Aortic smooth muscle cell (primary cell): Measurements from ENCODE around the gene TNFRSF25. TPM values are rescaled to one million over a fixed set of nuclear protein-coding genes. Genes with fewer than 3 reads are reported as not detected.

ENCODE experiments used
- total RNA-seq: library from RNA; depleted of rRNA; stranded (reverse); fragments of >200 nt; gene quantifications from 2 replicates; pipeline ENCODE4 v1.2.3, GENCODE V29; 2014

Gene TNFRSF25, protein sequence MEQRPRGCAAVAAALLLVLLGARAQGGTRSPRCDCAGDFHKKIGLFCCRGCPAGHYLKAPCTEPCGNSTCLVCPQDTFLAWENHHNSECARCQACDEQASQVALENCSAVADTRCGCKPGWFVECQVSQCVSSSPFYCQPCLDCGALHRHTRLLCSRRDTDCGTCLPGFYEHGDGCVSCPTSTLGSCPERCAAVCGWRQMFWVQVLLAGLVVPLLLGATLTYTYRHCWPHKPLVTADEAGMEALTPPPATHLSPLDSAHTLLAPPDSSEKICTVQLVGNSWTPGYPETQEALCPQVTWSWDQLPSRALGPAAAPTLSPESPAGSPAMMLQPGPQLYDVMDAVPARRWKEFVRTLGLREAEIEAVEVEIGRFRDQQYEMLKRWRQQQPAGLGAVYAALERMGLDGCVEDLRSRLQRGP
- 5.4 and 7.5 TPM in 2 replicates for total RNA-seq

GRCh38 chr1:6466023-6466422 is at the start of gene TNFRSF25:
TNFRSF25 (minus strand) TSS chr1:6466173; CDS start chr1:6466107, 66 bp downstream.

GRCh38 chr1:6491480-6491962 is 25.5 kb upstream of the TNFRSF25 start, which contains the start of gene PLEKHG5:
PLEKHG5 (minus strand) TSS chr1:6491667; CDS start chr1:6477571, 14,096 bp downstream.

DNA sequence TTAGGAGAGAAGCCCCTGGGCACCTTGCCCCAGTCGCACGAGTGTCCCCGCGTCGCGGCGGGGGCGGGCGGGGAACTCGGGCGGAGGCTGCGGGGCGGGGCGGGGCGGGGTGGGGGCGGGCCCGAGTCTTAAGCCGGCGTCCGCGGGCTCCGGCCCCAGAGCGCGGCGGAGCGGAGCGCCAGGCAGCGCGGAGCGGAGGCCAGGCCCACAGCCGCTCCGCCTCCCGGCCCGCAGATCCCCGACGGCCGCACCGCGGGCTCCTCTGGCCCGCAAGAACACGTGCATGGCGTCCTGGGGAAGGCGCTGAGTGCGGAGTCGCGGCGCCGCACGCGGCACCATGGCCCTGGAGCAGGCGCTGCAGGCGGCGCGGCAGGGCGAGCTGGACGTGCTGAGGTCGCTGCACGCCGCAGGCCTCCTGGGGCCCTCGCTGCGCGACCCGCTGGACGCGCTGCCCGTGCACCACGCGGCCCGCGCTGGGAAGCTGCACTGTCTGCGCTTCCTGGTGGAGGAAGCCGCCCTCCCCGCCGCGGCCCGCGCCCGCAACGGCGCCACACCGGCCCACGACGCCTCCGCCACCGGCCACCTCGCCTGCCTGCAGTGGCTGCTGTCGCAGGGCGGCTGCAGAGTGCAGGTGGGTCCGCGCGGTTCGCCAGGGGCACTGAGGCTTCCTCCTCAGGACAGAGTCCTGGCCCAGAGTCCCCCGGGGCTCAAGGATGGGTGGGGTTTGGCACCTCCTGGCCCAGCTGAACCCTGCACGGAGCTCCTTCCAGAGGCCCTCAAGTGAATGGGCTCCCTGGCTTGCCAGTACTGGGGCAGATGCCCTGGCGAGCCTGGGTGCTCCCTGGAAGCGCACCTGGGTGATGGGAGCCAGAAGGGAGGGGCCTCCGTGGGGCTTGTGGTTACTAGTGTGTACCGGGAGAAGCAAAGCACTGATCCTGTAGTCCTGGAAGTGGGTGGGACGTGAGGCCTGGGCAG is 41.1 kb downstream of the TNFRSF25 start, which contains the start of gene ESPN:
Gene ESPN, plus strand, starts transcription at position 158 of the 975 bp plus-strand sequence. Its CDS starts 180 bp downstream, at position 338.

DNA sequence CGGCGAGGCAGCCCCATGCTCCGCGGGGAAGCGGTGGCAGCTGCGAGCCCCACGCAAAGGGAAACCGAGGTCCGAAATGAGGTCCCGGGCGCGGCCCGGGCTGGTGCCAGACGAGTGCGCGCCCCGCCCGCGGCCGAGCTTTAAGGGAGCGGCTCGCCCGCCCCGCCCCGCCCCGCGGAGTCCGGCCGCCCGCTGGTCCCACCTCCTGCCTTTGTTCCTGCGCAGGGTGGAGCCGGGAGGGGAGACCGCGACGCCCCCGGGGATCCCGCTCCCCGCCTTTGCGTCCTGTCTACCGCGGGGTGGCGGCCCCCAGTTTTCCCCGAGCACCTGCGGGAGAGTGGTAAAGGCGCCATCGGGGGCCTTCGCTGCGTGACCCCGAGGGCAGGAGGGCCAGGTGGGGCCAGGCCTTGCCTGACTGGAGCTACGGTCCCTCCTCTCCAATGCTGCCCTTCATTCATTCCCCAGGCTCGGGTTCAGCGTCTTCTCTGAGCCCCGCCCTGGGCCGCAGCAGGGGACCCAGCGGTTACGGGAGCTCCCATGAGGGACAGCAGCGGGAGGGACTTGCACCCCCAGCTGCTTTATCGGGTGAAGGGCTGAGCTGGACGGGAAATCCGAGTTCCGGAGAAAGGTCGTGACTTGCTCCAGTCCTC is 46.0 kb downstream of the TNFRSF25 start, which contains the start of gene HES2:
Gene HES2, minus strand, starts transcription at position 116 of the 650 bp plus-strand sequence. Its CDS starts 99 bp downstream, at position 17.

Other genes with a start within 250 kb of the TNFRSF25 start
- gene ICMT, start 230.2 kb downstream of the TNFRSF25 start, total RNA-seq = 103 and 132 TPM in 2 replicates
- gene HES3, start 222.0 kb downstream of the TNFRSF25 start, total RNA-seq = not detected in 2 replicates
- 7.9 and 11.4 TPM in 2 replicates for gene GPR153, start 205.1 kb downstream of the TNFRSF25 start, total RNA-seq
- gene ACOT7, start 72.4 kb downstream of the TNFRSF25 start, total RNA-seq = 82.0 and 83.9 TPM in 2 replicates
- 0.75 and 0.92 TPM in 2 replicates for gene HES2, start 46.3 kb downstream of the TNFRSF25 start, total RNA-seq
- gene ESPN, start 41.4 kb downstream of the TNFRSF25 start, total RNA-seq = not detected in 2 replicates
- 18.2 and 28.7 TPM in 2 replicates for gene PLEKHG5, start 25.5 kb upstream of the TNFRSF25 start, total RNA-seq
- gene NOL9, start 88.3 kb upstream of the TNFRSF25 start, total RNA-seq = 15.3 and 17.0 TPM in 2 replicates
- 0.40 and 0.44 TPM in 2 replicates for gene TAS1R1, start 89.1 kb upstream of the TNFRSF25 start, total RNA-seq
- 16.2 and 16.4 TPM in 2 replicates for gene ZBTB48, start 113.8 kb upstream of the TNFRSF25 start, total RNA-seq
- 33.8 and 39.5 TPM in 2 replicates for gene KLHL21, start 136.7 kb upstream of the TNFRSF25 start, total RNA-seq
- gene PHF13, start 147.6 kb upstream of the TNFRSF25 start, total RNA-seq = 12.9 and 13.3 TPM in 2 replicates
- 17.4 and 18.4 TPM in 2 replicates for gene THAP3, start 158.7 kb upstream of the TNFRSF25 start, total RNA-seq
- 47.4 and 49.9 TPM in 2 replicates for gene DNAJC11, start 235.6 kb upstream of the TNFRSF25 start, total RNA-seq